Germinal center (tissue), 1 donor: ENCODE measurements around the gene FSTL3.
"Not testable (repeated sequence)": the region's sequence is repeated elsewhere in the genome, so short reads cannot be mapped to it uniquely, and the experiment has no call there.

Experiments
- DNase-seq: peaks from one replicate; pipeline ENCODE4 v3.0.0; 2012; ENCODE audit warnings: mixed read lengths, low spot score

The FSTL3 gene

DNA sequence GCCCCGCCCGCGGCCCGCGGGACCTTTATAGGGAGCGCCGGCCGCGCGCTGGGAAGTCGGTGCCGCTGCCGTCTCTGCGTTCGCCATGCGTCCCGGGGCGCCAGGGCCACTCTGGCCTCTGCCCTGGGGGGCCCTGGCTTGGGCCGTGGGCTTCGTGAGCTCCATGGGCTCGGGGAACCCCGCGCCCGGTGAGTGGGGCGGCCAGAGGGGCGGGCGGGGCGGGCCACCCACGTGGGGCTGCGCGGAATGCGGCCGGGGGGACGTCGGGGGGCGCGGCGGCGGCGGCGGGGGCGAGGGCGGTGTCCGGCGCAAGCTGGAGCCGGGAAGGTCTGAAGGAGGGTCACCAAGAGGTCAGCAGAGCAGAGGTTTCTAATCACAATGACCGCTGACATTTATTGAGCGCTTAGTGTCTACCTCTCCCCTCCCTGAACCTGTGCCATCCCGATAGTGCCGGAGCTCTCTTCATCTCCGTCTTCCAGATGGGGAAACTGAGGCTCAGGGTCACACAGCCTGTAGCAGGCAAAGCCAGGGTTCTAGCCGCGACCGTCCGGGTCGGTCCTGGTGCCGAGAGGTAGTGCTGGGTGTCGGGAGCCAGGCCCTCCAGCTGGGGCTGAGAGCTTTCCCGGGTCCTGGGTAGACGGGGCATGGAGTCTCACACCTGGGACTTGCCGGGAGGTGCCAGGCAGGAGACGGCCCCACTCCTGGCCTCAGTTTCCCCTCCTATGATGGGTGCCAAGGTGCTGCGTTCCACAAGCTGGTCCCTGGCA lies at the start of gene FSTL3:
Gene FSTL3 (plus strand): TSS at position 54 of the 767 bp plus-strand sequence. CDS start 32 bp downstream, at position 86.
- no peak for DNase-seq

- not testable (repeated sequence) for DNase-seq
These were observed 49.6 kb upstream of the FSTL3 start for GRCh38 chr19:626566-626965.

DNA sequence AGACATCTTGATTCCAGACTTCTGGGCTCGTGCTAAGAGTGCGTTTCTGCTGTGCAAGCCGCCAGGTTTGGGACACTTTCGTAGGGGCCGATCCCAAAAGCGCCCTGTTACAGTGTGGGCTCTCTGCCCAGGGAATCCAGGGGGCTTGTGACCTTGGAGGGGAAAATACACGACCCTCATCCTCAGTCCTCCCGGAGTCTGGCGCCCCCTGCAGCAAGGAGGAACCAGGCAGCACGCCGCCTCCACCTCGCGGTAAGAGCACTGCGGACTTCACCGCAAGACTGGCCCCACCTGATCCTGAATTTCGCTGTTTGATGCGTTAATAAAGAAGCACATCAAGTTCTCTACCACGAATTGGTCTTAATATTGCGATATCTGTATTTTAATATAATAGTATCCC lies 48.0 kb upstream of the FSTL3 start:
- DNase-seq: no peak

- not testable (repeated sequence) for DNase-seq
These were observed 46.7 kb upstream of the FSTL3 start for GRCh38 chr19:629515-629914.

DNA sequence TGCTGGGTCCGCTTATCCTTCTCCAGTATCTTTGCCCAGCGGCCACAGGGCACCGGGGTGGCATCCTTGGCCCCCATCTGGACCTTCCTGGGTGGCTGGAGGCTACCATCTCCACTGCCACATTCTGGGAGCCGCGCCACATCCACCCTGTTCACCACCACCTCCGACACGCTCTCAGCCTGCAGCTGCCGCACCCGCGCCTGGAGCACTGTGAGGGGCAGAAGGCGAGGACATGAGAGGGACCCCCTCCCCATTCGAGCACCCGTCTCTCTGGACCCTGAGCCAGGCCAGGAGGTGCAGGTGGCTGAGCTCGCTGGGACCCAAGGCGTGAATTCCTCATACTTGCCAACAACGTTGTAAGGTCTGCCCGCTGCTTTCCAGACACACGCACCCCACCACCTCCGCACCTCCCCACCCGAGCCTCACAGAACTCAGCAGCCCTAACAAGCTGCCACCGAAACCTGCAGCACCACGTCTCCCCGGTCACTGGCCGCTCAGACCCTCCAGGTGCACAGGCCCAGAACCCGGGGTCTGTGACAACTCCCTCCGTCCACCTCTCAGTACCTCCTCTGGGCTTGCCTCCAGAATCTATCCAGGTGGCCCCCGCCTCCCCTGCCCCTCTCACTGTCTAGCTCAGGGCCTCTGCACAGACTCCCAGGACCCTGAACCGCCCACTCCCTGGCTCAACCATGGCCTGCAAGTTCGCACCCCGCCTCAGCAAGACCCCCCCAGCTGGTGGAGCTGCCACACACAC lies 46.1 kb upstream of the FSTL3 start:
- no peak for DNase-seq

DNA sequence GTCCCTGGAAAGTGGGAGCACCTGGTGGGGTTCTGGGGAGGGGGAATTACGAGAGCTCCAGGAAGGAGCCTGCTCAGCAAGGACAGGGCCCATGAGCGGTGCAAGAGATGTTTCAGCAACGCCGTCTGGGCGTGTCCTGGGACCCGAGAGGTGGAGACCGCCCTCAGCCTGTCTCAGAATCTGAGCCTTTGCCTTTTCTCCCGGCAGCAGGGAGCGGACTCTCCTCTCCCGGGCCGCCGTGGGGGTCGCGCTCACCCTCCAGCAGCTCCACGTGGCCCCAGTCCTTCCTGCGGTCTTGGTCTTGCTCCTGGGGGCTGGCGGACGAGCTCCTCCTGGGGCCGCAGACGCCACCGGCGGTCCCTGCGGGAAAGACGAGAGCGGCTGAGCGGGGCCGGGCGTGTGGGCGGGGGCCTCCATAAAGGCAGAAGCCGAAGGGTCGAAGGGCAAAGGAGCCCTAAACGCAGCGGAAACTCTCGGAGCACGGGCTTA lies 43.6 kb upstream of the FSTL3 start:
- DNase-seq: peak; percentile 46

DNA sequence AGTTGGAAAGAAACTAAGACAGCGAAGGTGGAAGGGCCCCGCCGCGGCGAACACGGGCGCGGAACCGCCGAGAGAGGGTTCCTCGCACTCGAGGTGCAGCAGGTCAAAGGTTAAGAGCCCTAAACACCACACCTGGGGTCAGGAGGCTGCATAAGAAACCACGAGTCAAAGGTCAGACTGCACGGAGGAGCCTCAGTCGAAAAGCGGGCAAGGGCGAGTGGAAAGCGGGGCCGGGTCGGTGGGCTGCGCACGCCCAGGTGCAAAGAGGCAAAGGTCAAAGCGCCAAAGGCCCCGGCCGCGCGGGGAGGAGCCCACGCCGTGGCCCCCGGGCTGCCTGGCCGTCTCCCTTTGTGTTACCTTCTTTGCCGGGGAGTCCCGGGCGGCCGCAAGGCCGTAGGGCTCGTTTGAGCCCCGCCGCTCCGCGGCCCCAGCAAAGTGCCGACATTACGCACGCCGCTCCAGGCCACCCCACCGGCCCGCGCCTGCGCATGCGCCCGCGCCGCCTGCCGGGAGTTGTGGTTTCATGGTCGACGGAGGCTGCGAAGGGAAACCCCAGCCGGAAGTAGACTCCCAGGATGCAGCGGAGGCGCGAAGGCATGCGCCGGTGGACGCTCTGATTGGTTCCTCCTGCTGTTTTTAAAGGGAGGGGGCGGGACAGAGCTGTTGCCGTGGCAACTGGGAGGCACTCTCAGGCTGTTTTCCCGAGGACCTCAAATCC lies 43.0 kb upstream of the FSTL3 start, which contains the start of gene POLRMT:
Gene POLRMT (minus strand): TSS at position 470 of the 718 bp plus-strand sequence. CDS start 25 bp downstream, at position 445.
- DNase-seq: peak; percentile 100

GRCh38 chr19:633786-634639 lies 42.2 kb upstream of the FSTL3 start:
- DNase-seq: no peak

- DNase-seq: no peak
These were observed 41.1 kb upstream of the FSTL3 start for GRCh38 chr19:634975-635652.

DNA sequence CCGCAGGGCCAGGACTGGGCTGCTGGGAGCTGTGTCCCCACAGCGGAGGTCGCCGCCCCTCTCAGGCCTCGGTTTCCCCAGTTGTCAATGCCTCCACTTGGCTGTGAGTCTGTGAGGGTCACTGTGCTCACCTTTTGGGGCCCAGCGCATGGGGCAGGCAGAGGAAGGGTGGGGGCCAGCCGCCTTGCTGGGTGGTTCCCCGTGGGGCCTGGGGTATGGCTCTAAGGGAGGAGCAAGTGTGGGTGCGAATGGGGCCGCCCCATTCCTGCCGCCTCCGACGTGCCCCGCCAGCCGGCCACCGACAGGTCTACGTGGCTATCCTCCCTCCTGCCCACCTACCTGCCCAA lies 37.3 kb upstream of the FSTL3 start:
- DNase-seq: no peak

- DNase-seq: peak; percentile 97
These were observed 36.7 kb upstream of the FSTL3 start, which contains the start of gene FGF22 for GRCh38 chr19:639253-640160. Gene FGF22, plus strand, starts transcription at chr19:639879. Its CDS starts 47 bp downstream, at chr19:639926.

DNA sequence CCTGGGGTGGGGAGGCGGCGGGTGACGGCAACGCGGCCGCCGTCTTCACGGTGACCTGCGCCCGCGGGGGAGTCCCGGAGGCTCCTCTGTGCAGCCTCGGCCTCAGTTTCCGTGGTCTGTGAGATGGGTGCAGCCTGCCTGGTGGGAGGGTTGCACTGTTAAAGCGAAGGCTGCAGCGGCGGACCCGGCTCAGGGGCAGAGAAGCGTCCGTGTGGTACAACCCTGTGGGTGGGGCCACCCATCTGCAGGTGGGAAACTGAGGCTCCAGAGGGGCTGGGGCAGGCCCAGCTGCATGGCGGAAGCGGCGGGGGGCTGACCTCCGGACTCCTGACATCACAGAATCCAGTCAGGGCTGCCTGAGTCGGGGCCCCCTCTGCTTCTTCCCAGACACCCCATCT lies 36.0 kb upstream of the FSTL3 start:
- no peak for DNase-seq

- no peak for DNase-seq
These were observed 35.5 kb upstream of the FSTL3 start for GRCh38 chr19:640606-641189.

GRCh38 chr19:641702-642101 lies 34.5 kb upstream of the FSTL3 start:
- no peak for DNase-seq

- no peak for DNase-seq
These were observed 33.1 kb upstream of the FSTL3 start for GRCh38 chr19:642767-643727.

GRCh38 chr19:643736-644135 lies 32.5 kb upstream of the FSTL3 start:
- no peak for DNase-seq

DNA sequence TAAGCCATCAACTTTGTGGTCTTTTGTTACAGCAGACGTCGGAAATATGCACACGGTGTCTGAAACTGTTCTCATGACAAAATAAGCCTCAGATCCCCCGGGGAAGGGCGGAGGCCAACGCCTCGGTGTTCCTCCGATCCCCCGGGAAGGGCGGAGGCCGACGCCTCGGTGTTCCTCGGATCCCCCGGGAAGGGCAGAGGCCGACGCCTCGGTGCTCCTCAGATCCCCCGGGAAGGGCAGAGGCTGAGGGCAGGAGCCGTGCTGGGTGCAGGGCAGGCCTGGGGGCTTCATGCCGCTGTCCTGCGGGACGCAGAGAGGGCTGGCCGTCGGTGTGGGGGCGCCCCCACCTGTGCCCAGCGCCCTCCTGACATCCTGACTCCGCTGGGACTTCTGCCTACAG lies 31.8 kb upstream of the FSTL3 start:
- no peak for DNase-seq

GRCh38 chr19:644789-645188 lies 31.4 kb upstream of the FSTL3 start:
- no peak for DNase-seq
